ENCODE data around the gene ZNF23.

Gene ZNF23

DNA sequence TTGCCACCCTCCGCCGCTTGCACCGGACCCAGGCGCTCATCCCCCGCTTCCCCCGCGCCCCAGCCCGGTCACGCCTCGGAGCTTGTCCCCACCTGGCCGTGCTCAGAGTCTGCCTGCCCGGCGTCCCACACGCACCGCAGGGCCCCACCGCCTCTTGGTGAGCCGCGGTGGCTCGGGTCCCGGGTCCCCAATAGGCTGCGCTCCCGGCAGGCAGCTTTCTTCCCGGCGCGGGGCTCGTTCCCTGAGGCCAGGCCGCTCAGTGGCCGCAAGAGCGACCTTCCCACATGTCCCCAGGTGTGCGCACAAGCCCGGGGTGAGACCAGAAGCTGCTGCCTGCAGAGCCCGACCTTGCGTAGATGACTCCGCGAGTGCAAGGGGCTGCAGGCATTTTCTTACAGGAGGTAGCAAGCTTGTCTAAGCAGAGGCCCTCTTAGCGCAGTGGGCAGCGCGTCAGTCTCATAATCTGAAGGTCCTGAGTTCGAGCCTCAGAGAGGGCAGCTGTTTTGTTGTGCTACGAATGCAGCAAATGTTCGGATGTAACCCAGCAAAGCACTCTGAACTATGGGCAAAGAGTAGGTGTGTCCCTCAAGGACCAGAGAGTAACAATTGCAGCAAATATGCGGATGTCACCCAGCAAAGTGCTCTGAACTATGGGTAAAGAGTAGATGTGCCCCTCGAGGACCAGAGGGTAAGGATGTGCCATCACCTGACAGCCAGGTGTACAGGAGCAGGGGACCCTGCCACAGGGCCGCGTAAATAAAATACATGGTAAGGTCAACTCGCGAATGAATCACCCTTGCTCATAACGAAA, 35.8 kb downstream of the ZNF23 start:
- peak; percentile 55 for DNase-seq

DNA sequence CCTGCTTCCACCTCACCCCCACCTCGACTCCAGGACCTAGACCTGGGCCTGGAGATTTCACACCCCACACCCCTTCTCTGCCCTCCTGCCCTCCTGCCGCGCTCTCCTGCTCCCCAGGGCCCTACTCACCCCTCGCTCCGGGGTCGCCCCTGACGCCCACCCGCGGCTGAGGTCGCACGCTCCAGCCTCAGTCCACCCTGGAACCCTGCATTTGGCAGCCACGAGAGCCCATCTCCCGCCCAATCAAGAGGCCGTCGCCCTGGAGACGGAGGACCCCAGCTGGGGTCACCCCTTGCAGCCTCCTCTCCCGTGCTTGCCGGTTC, 36.3 kb downstream of the ZNF23 start:
- no peak for DNase-seq

DNA sequence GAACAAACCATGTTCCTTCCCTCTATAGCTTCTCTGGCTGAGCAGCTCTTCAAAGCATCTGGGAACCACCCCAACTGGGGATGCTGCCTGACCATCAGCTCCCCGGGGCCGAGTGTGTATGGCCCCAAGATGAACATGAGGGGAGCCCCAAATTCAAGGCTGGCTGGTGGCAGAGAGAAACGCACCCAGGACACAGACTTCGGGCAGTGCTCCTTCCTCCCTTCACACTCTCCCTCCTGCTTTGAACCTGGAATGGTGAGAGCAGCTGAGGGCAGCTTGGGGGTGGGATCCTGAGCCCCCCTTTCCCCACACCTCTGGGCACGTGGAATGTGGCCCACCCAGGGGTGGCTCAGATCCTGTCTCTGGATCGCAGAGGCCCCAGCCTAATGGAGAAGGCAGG, 37.4 kb downstream of the ZNF23 start:
- DNase-seq, result no peak

DNA sequence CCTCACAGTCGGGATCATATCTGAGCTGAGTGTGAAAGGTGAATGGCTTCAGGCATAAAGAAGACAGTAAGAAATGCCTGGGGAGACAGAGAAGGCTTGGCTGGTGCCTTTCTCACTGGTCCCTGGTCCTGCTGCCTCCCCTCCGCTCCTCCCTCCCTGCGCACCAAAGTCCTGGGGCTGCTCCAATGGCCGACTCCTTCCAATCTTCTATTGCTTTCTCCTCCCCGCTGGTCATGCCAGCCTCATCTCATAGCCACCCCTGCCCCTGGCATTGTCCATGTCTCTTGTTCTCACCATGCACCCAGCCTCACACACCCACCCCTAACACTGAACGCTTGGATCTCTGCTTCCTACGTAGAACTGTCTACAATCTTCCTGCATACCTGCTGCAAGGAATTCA, 38.2 kb downstream of the ZNF23 start:
- no peak for DNase-seq

DNA sequence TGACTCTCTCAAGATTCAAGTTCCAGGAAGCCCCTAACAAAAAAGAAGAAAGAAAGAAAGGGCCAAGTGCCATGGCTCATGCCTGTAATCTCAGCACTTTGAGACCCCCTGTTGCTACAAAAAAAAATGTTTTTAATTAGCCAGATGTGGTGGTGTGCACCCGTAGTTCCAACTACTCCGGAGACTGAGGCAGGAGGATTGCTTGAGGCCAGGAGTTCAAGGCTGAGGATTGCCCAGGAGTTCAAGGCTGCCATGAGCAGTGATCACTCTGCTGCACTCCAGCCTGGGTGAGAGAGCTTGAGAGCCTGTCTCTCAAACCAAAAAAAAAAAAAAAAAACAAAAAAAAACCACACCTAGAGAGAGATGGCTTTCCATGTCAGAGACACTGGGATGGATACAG, 39.0 kb downstream of the ZNF23 start:
- no peak for DNase-seq

DNA sequence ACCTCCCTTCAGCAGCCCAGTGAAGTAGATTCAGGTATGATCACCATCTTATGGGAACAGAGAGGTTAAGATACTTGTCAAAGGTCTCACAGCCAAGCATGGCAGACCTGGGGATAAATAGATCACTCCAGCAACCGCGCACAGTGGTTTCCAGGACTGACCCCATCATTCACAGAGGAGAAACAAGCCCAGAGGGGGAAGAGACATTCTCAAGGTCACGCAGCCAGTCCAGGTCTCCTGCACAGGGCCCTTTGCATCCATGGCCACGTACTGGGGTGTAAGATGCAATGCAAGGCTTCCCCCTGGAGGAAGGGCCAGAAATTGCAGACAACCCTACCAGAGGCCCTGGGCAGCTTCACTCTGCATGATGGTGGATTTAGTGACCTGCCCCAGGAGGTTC, 40.1 kb downstream of the ZNF23 start:
- peak; percentile 48 for DNase-seq

DNA sequence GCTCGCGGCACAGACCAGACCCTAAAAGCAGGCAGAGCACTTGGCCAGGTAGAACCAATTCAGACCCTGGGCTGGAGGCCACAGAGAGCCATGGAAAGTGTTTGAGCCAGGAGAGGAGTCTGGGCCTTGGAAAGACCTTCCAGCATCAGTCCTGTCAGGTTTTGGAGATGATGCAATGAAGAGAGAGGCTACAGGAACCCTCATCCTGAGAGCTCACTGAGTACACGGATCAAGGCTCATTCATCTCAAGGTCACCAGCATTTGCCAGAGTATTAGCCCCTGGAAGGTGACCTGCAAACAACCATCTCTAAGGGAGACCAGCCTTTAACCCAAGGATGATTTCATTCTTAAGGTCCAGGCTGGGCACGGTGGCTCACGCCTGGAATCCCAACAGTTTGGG, 48.0 kb downstream of the ZNF23 start:
- DNase-seq, result no peak

DNA sequence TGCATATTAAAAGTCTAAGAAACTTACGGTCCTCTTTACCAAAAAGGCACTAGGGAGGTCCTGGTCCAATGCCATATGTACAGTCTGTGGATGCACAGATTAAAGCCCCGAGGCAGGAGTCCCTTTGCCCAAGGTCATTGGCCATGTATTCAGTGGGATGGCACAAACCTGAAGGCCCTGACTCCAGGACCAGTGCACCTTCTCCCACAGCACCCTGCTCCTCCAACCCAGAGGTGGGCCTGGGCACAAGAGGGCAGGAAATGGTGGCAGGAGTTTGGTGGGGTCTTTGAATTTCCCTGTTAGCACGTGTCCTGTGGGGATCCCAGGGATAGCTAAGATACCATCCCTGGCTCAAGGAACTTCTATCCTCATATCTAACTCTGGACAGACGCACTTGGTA, 48.7 kb downstream of the ZNF23 start:
- no peak for DNase-seq

DNA sequence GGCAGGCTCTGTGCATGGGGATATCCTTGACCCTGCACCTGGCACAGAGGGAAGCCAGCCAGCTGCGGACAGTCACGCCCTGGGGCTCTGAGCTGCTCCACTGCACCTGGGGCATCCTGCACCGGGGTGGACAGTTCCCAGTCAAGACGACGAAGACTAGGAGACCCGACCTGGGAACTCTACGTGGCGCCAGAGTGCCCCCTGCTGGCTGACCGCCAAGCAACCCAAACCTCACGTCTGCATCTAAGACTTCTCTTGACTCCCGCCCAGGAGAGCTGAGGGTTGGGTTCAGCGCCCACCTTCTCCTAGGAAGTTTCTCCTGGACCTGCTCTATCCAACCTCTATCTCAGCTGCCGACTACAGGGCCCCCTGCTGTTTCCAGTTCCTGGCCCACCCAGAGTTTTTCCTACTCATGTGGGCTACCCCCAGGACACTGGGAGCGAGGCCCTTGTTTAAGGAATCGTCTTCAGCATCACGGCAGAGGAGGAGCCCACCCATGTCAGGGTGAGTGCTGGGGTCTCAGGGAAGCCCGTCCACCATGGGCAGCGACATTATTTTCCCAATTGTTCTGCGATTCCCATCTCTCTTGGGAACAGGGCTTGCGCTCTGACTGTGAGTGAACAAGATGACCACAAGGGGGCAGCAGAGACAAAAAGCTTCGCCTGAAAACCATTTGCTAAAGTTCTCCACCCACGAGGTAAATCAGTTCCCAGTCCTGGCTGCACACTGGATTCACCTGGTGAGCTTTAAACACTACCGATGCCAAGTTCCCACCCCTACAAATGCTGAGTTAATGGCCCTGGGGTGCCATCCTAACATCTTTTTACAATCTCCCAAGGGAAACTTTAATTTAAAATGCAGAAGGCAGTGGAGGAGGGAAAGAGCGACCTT, 49.5 kb downstream of the ZNF23 start:
- peak; percentile 73 for DNase-seq

DNA sequence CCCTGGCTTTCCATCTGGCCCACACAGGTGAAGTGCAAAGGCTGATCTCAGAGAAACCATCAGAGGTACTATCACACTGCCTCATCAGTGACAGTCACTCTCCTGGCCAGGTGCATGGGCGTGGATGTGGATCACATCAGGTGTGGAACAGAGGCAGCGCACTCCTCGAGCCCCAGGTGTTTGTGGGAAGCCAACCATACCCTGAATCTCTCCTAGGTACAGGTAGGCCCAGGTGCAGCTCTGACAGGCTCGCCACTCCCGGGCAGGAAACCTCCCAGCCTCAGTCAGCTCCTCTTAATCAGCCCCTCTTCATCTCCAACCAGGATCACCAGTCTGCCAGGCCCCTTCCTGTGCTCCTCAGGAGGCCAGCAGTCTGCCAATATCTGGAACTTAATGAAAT, 51.9 kb downstream of the ZNF23 start:
- DNase-seq, result no peak

DNA sequence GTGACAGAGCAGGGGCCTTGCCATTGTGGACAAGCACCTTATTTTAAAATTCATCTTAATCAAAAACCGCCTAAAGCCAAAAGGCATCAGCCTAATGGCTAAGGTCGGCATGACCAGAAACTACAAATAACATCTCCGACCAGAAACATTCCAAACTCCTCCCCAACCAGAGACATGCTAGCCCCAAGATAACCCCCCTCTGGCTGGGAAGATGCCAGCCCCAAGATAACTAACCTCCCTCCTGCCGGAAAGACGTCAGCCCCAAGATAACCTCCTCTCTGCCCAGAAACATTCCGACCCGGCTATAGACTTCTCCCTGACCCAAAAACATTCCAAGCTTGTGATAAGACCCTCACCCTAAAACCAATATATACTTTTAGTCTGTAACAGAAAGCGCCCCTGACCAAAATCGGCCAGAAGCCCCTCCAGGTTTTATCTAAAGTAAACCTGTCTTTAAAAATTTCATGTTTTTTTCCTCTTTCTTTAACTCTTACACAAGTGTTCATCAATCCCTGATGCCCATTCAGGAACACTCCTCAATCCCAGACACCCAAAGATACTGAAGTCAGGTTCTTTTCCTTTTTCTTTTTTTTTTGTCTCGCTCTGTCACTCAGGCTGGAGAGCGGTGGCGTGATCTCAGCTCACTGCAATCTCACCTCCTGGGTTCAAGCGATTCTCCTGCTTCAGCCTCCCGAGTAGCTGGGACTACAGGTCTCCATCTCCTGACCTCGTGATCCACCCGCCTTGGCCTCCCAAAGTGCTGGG, 52.9 kb downstream of the ZNF23 start:
- DNase-seq, result no peak

DNA sequence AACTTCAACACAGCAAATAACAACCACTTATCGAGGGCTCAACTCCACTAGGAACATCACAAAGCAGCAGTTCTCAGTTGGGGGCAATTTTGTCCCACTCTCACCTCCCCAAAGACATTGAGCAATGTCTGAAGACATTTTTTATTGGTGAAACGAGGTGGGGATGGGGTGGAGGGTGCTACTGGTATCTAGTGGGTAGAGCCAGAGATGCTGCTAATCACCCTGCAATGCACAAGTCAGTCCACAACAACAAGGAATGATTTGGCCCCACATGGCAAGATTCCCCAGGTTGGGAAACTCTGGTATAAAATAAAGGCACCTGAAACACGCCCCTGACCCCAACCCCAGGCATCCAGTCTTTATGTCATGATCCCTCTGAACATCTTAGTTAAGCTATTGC, 53.5 kb downstream of the ZNF23 start:
- DNase-seq, result no peak

DNA sequence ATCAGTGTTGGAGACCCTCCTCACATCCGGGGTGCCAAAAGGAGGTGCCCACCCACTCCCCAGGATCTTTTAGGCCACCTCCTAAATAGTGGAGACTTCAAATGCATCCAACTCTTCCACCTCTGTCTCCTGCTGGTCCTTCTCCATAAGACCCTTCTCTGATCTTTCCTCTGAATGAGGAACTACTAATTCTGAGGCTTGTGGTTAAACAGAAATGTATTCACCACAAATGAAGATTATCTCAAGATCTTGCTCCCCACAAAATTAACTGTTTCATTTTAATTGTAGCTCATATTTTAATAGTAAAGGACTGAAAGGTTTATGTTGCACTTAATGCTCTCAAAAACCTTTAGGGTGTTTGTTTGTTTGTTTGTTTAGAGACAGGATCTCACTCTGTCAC, 54.3 kb downstream of the ZNF23 start:
- DNase-seq, result no peak

DNA sequence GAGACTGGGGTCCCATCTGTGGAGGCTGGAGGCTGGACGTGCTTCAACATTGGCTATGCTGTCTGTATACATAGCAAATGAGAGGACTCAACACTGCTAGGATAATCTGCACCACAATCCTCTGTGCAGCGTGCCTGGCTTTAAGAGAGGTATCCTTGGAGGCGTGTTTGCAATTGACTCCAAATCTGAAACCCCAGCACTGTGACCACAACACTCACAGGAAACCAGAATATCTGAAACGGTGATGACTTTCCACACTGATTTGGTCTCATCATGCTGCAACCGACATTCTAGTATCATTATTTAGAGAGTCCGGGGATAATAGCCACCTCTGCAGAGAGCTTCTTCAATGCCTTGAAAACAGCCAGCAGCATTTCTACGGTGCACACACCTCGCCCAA, 55.3 kb downstream of the ZNF23 start:
- no peak for DNase-seq

DNA sequence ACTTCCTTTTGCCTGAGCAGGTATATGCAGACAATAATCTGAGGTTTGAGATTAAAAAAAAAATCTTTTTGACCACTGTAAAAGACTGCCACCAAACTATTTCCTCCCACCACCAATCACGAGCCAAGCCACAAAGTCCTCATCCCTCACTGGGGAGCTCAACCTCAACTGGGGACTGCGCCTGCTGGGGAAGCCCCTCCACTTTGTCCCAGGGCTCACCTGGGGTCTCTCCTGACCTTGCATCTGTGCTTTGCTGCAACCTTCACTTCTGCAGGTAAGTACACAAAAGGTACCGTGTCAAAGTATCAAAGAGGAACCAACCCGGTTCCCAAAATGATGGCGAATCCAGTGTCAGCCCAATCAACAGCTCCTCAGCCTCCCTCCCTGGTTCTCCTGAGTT, 55.7 kb downstream of the ZNF23 start:
- DNase-seq, result no peak

DNA sequence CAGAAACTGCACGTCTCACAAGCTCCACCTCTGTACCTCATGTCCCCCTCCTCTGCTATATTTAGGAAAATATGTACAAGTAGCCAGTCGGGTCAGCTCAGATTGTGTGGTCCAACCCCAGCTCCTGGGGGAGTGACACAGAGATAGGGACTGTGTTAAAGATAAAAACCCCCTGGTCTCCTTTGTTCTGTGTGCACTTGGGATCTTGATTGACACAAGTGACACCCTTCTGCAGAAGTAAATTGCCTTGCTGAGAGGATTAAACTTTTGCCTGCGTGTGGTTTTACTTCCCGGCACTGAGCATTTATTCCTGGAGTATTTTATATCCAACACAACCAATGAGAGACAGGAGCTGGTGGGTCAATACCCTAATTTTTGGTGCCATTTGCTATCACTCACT, 57.7 kb downstream of the ZNF23 start:
- no peak for DNase-seq

DNA sequence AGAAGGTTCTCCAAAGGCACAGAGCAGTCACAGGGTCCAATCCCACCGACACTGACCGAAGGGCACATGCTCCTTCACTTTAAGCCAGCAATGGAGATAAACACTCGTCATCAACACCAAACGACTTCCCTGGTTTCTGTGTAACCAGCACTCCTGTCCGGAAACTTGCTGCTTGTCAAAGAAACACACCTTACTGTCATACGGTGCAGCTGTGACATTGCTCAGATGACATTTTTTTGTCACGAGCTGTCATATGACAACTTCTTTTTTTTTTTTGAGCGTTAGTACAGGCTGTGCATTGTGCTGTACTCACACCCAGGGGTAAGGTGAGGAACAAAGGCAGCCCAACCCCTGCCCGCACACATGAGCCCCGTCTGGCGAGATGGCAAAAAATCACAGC, 59.4 kb downstream of the ZNF23 start:
- no peak for DNase-seq

DNA sequence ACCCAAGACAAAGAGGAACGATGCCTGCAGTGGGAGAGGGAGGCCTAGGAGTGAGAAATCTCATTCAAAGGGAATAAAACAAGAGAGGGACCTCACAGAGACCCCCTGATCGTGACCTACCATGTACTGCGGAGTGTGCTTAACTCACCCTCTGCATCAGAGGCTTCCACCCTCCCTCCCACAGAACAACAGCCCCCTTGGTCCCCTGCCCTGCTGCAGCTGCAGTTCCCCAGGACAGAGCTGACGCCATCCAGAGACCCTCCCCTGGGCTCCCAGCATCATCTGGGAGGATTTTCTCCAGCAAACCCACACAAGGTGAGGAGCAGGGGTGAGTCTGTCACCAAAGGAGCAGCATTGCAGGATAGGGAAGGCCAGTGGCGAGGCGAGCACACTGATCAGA, 60.0 kb downstream of the ZNF23 start:
- no peak for DNase-seq

DNA sequence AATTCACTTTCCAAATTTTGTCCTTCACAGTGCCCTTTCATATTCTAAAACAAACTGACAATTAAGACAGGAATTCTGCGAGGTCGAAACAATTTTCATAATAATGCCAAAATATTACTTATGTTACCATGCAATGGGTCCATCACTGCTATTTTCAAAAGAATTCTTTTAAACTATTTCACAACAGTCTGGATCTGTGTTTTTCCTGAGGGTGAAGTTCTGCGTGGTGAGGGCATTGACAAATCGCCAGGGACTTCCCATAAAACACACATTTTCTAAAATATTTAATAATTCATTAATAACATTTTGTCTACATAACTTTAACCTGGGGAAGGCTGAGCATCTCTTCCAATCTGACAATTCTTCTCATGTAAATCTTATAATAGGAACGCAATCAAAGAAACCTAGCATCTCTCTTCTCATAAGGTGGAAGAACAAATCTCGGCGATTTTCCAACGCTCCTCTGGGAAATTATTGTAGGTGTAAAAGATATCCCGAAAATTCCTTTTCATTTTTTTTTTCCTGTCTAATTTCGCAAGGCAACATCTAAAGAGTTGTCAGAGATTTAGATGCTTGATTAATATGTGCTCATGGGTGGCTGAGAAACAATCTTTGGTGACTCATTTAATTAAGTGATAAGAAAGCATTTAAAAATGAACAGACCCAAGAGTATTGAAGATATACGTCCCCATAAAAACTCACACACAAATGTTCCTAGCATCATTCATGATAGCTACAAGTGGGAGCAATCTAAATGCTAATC, 62.1 kb downstream of the ZNF23 start:
- DNase-seq, result no peak
